ENCODE results near the gene LCOR. TPM values are rescaled to one million over a fixed set of nuclear protein-coding genes. Genes with fewer than 3 reads are reported as not detected.

Gene LCOR
- total RNA-seq, 1 donor from 2014 or later, result 29.4 TPM

DNA sequence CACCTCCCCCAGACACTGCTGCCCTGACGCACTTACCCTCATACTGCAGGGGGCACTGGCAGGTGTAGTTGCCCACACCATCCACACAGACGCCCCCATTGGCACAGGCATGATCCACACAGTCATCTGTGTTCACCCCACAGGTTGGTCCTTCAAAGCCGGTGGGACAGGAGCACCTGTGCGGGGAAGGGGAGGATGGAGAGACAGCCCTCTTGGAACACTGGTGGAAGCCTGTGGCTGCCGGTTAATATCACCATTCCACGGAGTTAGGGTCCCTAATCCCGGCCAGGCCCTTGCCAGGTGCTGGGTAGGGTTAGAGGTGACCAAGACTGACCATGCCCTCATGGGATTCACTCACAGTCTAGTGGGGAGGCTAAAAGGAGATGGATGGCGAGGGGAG, 181.9 kb downstream of the LCOR start:
- Mint-ChIP-seq H3K27ac (ENCODE audit: unreplicated experiment) (no peak overlapping the region), H3K27me3 (ENCODE audit: low read depth) (peaks cover 4% of the 10 kb centered on the region), H3K9me3 (ENCODE audit: low read depth) (peaks cover 3% of the 10 kb centered on the region), H3K4me3 (ENCODE audit: unreplicated experiment) (no peak overlapping the region), H3K36me3 (ENCODE audit: low read depth) (no peaks in the 10 kb centered on the region), H3K4me1 (ENCODE audit: low read depth) (peaks cover 6% of the 10 kb centered on the region)
- TF ChIP-seq, protein P1, sequence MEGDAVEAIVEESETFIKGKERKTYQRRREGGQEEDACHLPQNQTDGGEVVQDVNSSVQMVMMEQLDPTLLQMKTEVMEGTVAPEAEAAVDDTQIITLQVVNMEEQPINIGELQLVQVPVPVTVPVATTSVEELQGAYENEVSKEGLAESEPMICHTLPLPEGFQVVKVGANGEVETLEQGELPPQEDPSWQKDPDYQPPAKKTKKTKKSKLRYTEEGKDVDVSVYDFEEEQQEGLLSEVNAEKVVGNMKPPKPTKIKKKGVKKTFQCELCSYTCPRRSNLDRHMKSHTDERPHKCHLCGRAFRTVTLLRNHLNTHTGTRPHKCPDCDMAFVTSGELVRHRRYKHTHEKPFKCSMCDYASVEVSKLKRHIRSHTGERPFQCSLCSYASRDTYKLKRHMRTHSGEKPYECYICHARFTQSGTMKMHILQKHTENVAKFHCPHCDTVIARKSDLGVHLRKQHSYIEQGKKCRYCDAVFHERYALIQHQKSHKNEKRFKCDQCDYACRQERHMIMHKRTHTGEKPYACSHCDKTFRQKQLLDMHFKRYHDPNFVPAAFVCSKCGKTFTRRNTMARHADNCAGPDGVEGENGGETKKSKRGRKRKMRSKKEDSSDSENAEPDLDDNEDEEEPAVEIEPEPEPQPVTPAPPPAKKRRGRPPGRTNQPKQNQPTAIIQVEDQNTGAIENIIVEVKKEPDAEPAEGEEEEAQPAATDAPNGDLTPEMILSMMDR (IDR thresholded peaks at IDR 0.05), result no peak
- DNase-seq (ENCODE audit: low spot score), result no peak

DNA sequence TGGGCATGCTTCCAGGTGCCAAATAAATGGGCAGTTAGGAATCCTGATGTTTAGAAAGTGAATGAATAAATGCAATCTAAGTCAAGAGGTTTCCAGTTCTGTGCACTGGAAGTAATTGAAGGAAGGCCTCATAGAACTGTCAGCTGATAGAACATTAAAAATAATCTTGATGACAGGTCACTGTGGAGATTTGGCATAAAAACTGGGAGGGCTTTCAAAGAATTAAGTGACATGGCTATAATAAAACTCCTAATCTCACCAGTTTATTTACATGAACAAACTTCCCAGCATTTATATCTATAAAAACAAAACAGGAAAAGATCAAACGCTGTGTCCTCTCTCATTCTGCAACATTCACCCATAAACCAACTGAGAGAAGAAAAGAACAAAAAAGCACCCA, 183.1 kb downstream of the LCOR start:
- Mint-ChIP-seq H3K4me1 (ENCODE audit: low read depth) (peaks cover 9% of the 10 kb centered on the region), H3K27ac (ENCODE audit: unreplicated experiment) (no peak overlapping the region), H3K36me3 (ENCODE audit: low read depth) (no peaks in the 10 kb centered on the region), H3K9me3 (ENCODE audit: low read depth) (no peaks in the 10 kb centered on the region), H3K27me3 (ENCODE audit: low read depth) (peaks cover 4% of the 10 kb centered on the region), H3K4me3 (ENCODE audit: unreplicated experiment) (no peak overlapping the region)
- TF ChIP-seq, protein P1 (IDR thresholded peaks at IDR 0.05), result no peak
- DNase-seq (ENCODE audit: low spot score), result no peak

DNA sequence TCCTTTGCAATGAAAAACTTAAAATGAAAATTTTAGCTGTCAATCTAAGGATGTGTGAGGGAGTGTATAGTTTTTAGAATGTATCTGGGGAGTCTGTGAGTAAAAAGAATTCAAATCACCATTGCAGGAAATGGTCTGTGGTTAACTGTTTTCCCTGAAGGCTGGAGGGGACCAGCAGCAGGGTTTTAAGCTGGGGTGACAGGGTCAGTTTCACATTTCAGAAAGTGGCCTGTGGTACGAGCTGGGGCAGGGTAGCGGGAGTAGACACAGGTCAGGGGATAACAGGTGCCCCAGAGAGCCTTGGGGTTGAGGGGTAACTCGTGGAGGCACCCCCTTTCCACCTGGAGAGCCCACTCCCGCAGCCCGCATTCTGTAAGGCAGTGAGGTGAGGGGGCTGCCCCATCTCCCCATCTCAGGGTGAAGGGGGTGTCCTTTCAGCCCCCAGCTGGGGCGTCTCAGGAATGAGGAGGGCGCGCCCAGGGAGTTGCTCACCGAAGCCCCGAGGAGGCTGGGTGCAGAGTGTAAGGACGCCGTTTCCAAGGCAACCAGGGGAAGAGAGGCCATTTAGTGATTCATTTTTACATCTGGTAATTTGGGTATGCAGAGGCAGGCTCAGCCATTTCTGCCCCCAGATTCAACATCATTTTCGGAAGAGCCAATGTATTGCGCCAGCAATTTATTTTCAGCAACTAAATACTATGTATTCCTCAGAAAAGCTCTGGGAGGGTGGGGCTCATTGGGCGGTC, 184.8 kb downstream of the LCOR start:
- H3K27ac Mint-ChIP-seq (ENCODE audit: unreplicated experiment), result no peak overlapping the region
- no peaks in the 10 kb centered on the region for H3K9me3 Mint-ChIP-seq (ENCODE audit: low read depth)
- no peak overlapping the region for H3K4me3 Mint-ChIP-seq (ENCODE audit: unreplicated experiment)
- no peaks in the 10 kb centered on the region for H3K27me3 Mint-ChIP-seq (ENCODE audit: low read depth)
- peaks cover 24% of the 10 kb centered on the region for H3K4me1 Mint-ChIP-seq (ENCODE audit: low read depth)
- DNase-seq (ENCODE audit: low spot score), result no peak
- H3K36me3 Mint-ChIP-seq (ENCODE audit: low read depth), result no peaks in the 10 kb centered on the region
- TF ChIP-seq, protein P1 (IDR thresholded peaks at IDR 0.05), result no peak

DNA sequence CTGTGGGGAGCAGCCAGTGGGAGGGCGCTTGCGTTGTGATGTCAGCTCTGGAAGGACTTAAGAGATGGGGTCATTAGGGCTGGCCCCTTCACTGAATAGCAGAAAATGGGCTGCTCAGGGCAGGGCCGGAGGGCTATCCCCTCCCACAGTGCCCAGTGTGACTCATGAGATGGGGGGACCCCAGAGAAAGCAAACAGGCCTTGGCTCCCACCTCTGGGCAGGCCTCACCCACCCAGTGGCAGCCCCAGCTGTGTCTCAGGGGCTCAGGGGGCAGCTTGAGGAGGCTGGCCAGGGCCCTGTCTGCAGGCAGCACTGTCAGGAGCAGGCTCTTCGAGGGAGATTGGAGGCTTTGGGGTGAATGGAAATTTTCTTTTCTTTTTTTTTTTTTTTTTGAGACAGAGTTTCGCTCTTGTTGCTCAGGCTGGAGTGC, 185.4 kb downstream of the LCOR start:
- H3K27me3 Mint-ChIP-seq (ENCODE audit: low read depth), result no peaks in the 10 kb centered on the region
- no peaks in the 10 kb centered on the region for H3K9me3 Mint-ChIP-seq (ENCODE audit: low read depth)

More for the DNA sequence above, 185.4 kb downstream of the LCOR start:
- H3K4me1 Mint-ChIP-seq (ENCODE audit: low read depth), result peaks cover 28% of the 10 kb centered on the region
- no peak overlapping the region for H3K4me3 Mint-ChIP-seq (ENCODE audit: unreplicated experiment)
- H3K36me3 Mint-ChIP-seq (ENCODE audit: low read depth), result no peaks in the 10 kb centered on the region
- no peak for DNase-seq (ENCODE audit: low spot score)
- H3K27ac Mint-ChIP-seq (ENCODE audit: unreplicated experiment), result no peak overlapping the region
- TF ChIP-seq, protein P1 (IDR thresholded peaks at IDR 0.05), result no peak
